KOPT-K1 (cell line): ENCODE results near the gene CCT7.

Experiments used
- H3K27ac ChIP-seq: fragments of 200-600 bp; sonication (generic); 2 replicates; pipeline ENCODE4 v1.5.1; 2016; ENCODE audit warnings: antibody characterized with exemption, mild to moderate bottlenecking, low read depth, low read length; ENCODE audit not compliant: poor library complexity, severe bottlenecking
- H3K36me3 ChIP-seq: fragments of 200-600 bp; sonication (generic); 2 replicates; pipeline ENCODE4 v1.5.1; 2017; ENCODE audit warnings: antibody characterized with exemption, mild to moderate bottlenecking, low read length, moderate library complexity; ENCODE audit not compliant: insufficient read depth
- H3K9me3 ChIP-seq: fragments of 200-600 bp; sonication (generic); 2 replicates; pipeline ENCODE4 v1.5.1; 2017; ENCODE audit warnings: antibody characterized with exemption, low read length, mild to moderate bottlenecking; ENCODE audit not compliant: insufficient read depth, poor library complexity, severe bottlenecking

CCT7 gene

GRCh38 chr2:73290049-73290839, 56.1 kb downstream of the CCT7 start:
- H3K9me3 ChIP-seq = peaks cover 4% of the 10 kb centered on the region
- H3K27ac ChIP-seq = no peak overlapping the region
- H3K36me3 ChIP-seq = no peaks in the 10 kb centered on the region

GRCh38 chr2:73291093-73291460, 57.0 kb downstream of the CCT7 start:
- no peaks in the 10 kb centered on the region for H3K36me3 ChIP-seq
- H3K9me3 ChIP-seq = peaks cover 4% of the 10 kb centered on the region
- no peak overlapping the region for H3K27ac ChIP-seq

- no peaks in the 10 kb centered on the region for H3K36me3 ChIP-seq
- peaks cover 4% of the 10 kb centered on the region for H3K9me3 ChIP-seq
- no peak overlapping the region for H3K27ac ChIP-seq
Measured at GRCh38 chr2:73291461-73292315, 57.6 kb downstream of the CCT7 start.

- peaks cover 4% of the 10 kb centered on the region for H3K9me3 ChIP-seq
- H3K36me3 ChIP-seq = no peaks in the 10 kb centered on the region
- H3K27ac ChIP-seq = no peak overlapping the region
Measured at GRCh38 chr2:73292316-73292905, 58.3 kb downstream of the CCT7 start.

GRCh38 chr2:73292906-73293533, 58.9 kb downstream of the CCT7 start:
- Histone ChIP-seq H3K36me3 (no peaks in the 10 kb centered on the region), H3K27ac (no peak overlapping the region), H3K9me3 (peaks cover 4% of the 10 kb centered on the region)

- H3K36me3 ChIP-seq = no peaks in the 10 kb centered on the region
- H3K9me3 ChIP-seq = peaks cover 4% of the 10 kb centered on the region
- no peak within 1 kb of the TSS for H3K27ac ChIP-seq
Measured at GRCh38 chr2:73293534-73294171, 59.5 kb downstream of the CCT7 start, which contains the start of gene EGR4. Gene EGR4, minus strand, starts transcription at chr2:73293548. Its CDS starts 231 bp downstream, at chr2:73293317.

GRCh38 chr2:73294239-73294638, 60.1 kb downstream of the CCT7 start:
- Histone ChIP-seq H3K9me3 (peaks cover 4% of the 10 kb centered on the region), H3K27ac (no peak overlapping the region), H3K36me3 (no peaks in the 10 kb centered on the region)

- Histone ChIP-seq H3K27ac (no peak overlapping the region), H3K36me3 (no peaks in the 10 kb centered on the region), H3K9me3 (peaks cover 4% of the 10 kb centered on the region)
Measured at GRCh38 chr2:73295751-73296400, 61.8 kb downstream of the CCT7 start.

- Histone ChIP-seq H3K9me3 (peaks cover 4% of the 10 kb centered on the region), H3K36me3 (no peaks in the 10 kb centered on the region), H3K27ac (no peak overlapping the region)
Measured at GRCh38 chr2:73297151-73297559, 63.0 kb downstream of the CCT7 start.

- peaks cover 2% of the 10 kb centered on the region for H3K9me3 ChIP-seq
- no peaks in the 10 kb centered on the region for H3K36me3 ChIP-seq
- H3K27ac ChIP-seq = no peak overlapping the region
Measured at GRCh38 chr2:73297586-73297985, 63.5 kb downstream of the CCT7 start.

- no peak overlapping the region for H3K27ac ChIP-seq
- no peaks in the 10 kb centered on the region for H3K36me3 ChIP-seq
- no peaks in the 10 kb centered on the region for H3K9me3 ChIP-seq
Measured at GRCh38 chr2:73300926-73301325, 66.8 kb downstream of the CCT7 start.

- H3K36me3 ChIP-seq = no peaks in the 10 kb centered on the region
- no peak overlapping the region for H3K27ac ChIP-seq
- H3K9me3 ChIP-seq = no peaks in the 10 kb centered on the region
Measured at GRCh38 chr2:73301636-73302035, 67.5 kb downstream of the CCT7 start.
